GM12878 (cell line): ENCODE results near the gene PACS1. TPM values are rescaled to one million over a fixed set of nuclear protein-coding genes. Genes with fewer than 3 reads are reported as not detected.

ENCODE experiments used
- CBX5 ChIP-seq: sonication (generic); IDR thresholded peaks from 2 replicates; pipeline ENCODE4 v1.6.1; 2016; ENCODE audit warnings: low read depth, moderate library complexity, mild to moderate bottlenecking, inconsistent platforms
- JUNB ChIP-seq: IDR thresholded peaks from 2 replicates; pipeline ENCODE4 v1.6.1; 2016; ENCODE audit warnings: antibody characterized with exemption, mild to moderate bottlenecking
- SRF ChIP-seq, 2 experiments: IDR thresholded peaks; 2 replicates each; pipeline ENCODE4 v1.6.1; 2011; ENCODE audit warnings: low read depth in 2 of 2, low read length in 2 of 2, mild to moderate bottlenecking in 1 of 2, moderate library complexity in 1 of 2
- SUZ12 ChIP-seq: fragments of 200-600 bp; sonication (generic); IDR thresholded peaks from one replicate; pipeline ENCODE4 v1.6.1; 2018; ENCODE audit warnings: antibody characterized with exemption, mild to moderate bottlenecking; ENCODE audit not compliant: unreplicated experiment
- TARDBP ChIP-seq: IDR thresholded peaks from 2 replicates; pipeline ENCODE4 v1.6.1; 2016; ENCODE audit warnings: borderline replicate concordance
- ZNF207 ChIP-seq: fragments of 450-650 bp; IDR thresholded peaks from 2 replicates; pipeline ENCODE4 v1.6.1; 2014; ENCODE audit warnings: antibody characterized with exemption, mild to moderate bottlenecking, borderline replicate concordance
- polyA plus RNA-seq, 11 experiments: library from polyadenylated mRNA; depleted of rRNA in 4 of 11; unstranded in 6 of 11; stranded (reverse) in 5 of 11; fragments of >200 nt; fragmentation: Nextera tagmentation in 4 of 11; fragmentation: Illumina TruSeq in 1 of 11; extraction: Ambion mirVana in 4 of 11; extraction: Trizol in 1 of 11; gene quantifications; 1 replicate in 1 of 11; 2 replicates in 10 of 11; pipeline versions ENCODE4 v1.2.1 to v1.2.3, GENCODE V29; 2011 to 2016; ENCODE audit warnings: inconsistent platforms in 2 of 11, missing spikeins in 2 of 11, low read depth in 1 of 11
- total RNA-seq, 4 experiments: library from RNA; depleted of rRNA in 3 of 4; stranded (reverse); fragments of >200 nt in 3 of 4; fragmentation: Illumina TruSeq in 1 of 4; extraction: Trizol in 1 of 4; gene quantifications; 2 replicates each; pipeline versions ENCODE4 v1.2.1 to v1.2.3, GENCODE V29; 2013 to 2021
- TF ChIP-seq, protein P1 (sequence below): fragments of 450-650 bp; IDR thresholded peaks from 2 replicates; pipeline ENCODE4 v1.6.1; 2016; ENCODE audit warnings: mild to moderate bottlenecking, moderate library complexity, borderline replicate concordance
- TF ChIP-seq, protein P2 (sequence below): IDR thresholded peaks from 2 replicates; pipeline ENCODE4 v1.6.1; 2012; ENCODE audit warnings: low read depth, low read length, improper control_type of control experiment

The PACS1 gene
- total and polyA plus RNA-seq, 10 of the 15 experiments (the other 5 are each of a cell fraction or from before 2014, with no cell fraction given), result 1.1 to 74.3 (median 17.9) TPM

DNA sequence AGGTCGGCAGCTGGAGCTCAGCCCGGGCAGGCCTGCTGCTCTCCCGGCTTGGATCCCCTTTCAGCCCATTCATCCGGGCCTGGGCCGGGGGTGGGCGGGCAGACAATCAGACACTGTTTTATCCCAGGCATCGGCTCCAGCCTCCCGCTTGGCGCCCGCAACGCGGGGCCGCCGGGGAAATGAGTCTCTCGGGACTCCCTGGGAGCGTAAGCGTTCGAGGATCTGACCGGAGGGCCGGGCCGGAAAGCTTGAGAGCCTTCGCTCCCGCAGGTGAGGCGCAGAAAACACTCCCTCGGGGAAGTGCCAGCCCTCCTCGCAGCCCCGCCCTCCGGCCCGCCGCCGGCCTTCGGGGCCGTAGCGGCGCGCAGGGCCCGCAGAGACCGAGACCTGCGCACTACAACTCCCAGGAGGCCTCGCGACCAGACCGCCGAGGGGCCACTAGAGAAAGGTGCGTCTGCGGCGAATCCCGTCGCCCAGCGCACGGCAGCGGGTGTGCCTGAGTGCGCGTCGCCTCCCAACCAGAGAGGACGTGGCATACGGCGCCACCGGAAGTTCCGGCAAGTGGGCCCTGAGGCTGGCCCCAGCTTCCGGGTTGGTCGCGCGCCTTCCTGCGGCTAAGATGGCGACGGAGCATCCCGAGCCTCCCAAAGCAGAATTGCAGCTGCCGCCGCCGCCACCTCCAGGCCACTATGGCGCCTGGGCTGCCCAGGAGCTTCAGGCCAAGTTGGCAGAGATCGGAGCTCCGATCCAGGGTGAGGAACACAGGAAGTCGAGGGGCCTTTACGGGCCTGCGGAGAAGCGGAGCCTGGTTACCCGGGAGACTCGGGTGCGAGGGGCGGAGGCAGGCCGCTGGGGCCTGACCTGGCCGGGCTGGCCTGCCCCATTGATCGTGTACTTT lies 18.1 kb upstream of the PACS1 start, which contains the start of gene SF3B2 (continued):
- TF ChIP-seq, protein P1, sequence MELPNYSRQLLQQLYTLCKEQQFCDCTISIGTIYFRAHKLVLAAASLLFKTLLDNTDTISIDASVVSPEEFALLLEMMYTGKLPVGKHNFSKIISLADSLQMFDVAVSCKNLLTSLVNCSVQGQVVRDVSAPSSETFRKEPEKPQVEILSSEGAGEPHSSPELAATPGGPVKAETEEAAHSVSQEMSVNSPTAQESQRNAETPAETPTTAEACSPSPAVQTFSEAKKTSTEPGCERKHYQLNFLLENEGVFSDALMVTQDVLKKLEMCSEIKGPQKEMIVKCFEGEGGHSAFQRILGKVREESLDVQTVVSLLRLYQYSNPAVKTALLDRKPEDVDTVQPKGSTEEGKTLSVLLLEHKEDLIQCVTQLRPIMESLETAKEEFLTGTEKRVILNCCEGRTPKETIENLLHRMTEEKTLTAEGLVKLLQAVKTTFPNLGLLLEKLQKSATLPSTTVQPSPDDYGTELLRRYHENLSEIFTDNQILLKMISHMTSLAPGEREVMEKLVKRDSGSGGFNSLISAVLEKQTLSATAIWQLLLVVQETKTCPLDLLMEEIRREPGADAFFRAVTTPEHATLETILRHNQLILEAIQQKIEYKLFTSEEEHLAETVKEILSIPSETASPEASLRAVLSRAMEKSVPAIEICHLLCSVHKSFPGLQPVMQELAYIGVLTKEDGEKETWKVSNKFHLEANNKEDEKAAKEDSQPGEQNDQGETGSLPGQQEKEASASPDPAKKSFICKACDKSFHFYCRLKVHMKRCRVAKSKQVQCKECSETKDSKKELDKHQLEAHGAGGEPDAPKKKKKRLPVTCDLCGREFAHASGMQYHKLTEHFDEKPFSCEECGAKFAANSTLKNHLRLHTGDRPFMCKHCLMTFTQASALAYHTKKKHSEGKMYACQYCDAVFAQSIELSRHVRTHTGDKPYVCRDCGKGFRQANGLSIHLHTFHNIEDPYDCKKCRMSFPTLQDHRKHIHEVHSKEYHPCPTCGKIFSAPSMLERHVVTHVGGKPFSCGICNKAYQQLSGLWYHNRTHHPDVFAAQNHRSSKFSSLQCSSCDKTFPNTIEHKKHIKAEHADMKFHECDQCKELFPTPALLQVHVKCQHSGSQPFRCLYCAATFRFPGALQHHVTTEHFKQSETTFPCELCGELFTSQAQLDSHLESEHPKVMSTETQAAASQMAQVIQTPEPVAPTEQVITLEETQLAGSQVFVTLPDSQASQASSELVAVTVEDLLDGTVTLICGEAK, result peak; percentile 95
- no peak for TF ChIP-seq JUNB
- peak; percentile 54; the same call in 1 of the 2 replicates for TF ChIP-seq ZNF207
- TF ChIP-seq CBX5, result no peak
- TF ChIP-seq SRF (IDR thresholded peaks at IDR 0.05; ENCODE audit: low read depth in 2 of 2, low read length in 2 of 2), result no peak
- TF ChIP-seq SUZ12, result no peak
- peak; percentile 66 for TF ChIP-seq TARDBP
- TF ChIP-seq, protein P2, sequence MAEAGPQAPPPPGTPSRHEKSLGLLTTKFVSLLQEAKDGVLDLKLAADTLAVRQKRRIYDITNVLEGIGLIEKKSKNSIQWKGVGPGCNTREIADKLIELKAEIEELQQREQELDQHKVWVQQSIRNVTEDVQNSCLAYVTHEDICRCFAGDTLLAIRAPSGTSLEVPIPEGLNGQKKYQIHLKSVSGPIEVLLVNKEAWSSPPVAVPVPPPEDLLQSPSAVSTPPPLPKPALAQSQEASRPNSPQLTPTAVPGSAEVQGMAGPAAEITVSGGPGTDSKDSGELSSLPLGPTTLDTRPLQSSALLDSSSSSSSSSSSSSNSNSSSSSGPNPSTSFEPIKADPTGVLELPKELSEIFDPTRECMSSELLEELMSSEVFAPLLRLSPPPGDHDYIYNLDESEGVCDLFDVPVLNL, result no peak
